Endothelial cell of umbilical vein (primary cell): ENCODE measurements around the gene FCN2. TPM values are rescaled to one million over a fixed set of nuclear protein-coding genes. Genes with fewer than 3 reads are reported as not detected.

ENCODE experiments used
- BruUV-seq: library from RNA; stranded (reverse); fragments of 400-500 nt; replicated peaks from 2 replicates; lab custom pipeline; 2021; lab: Mats Ljungman, UMichigan
- CTCF ChIA-PET: fragments of 300-600, 350-600 bp; sonication (Branson Sonifier 250); formaldehyde crosslinking; loops from one replicate; lab custom pipeline; 2021; ENCODE audit warnings: antibody characterized with exemption, inconsistent platforms; lab: Charles Lee
- POLR2A ChIA-PET: fragments of 300-600, 350-600 bp; sonication (Branson Sonifier 250); formaldehyde crosslinking; loops from one replicate; lab custom pipeline; 2021; ENCODE audit warnings: antibody characterized with exemption, inconsistent platforms; lab: Charles Lee
- DNase-seq: peaks from one replicate; pipeline ENCODE4 v3.0.0-alpha.2; 2011; ENCODE audit warnings: low read depth, low spot score
- FAIRE-seq: peaks from 2 replicates; lab custom pipeline; 2011; peaks lifted over from hg19 to GRCh38; lab: Jason Lieb, UNC
- H2AFZ ChIP-seq: 2 replicates; pipeline ENCODE4 v1.6.0; 2012; ENCODE audit warnings: low read depth, low read length, control low read depth, inconsistent platforms
- H3K27ac ChIP-seq: 2 replicates; pipeline ENCODE4 v1.5.1; 2011; ENCODE audit warnings: low read depth, mild to moderate bottlenecking, control low read depth, low read length, moderate library complexity; ENCODE audit not compliant: insufficient read depth
- H3K27me3 ChIP-seq, 2 experiments: 2 replicates each; pipeline versions ENCODE4 v1.6.0 to v1.6.1; 2011; ENCODE audit warnings: low read length in 2 of 2, mixed read lengths in 1 of 2; ENCODE audit not compliant: control insufficient read depth in 2 of 2, insufficient read depth in 2 of 2
- H3K36me3 ChIP-seq, 2 experiments: 2 replicates in 1 of 2; 3 replicates in 1 of 2; pipeline ENCODE4 v1.5.1; 2011; ENCODE audit warnings: low read length in 2 of 2, mild to moderate bottlenecking in 1 of 2, moderate library complexity in 1 of 2; ENCODE audit not compliant: control insufficient read depth in 2 of 2, insufficient read depth in 2 of 2; ENCODE audit errors: extremely low read depth in 1 of 2
- H3K4me1 ChIP-seq: 3 replicates; pipeline ENCODE4 v1.5.1; 2011; ENCODE audit warnings: mild to moderate bottlenecking, low read length; ENCODE audit not compliant: control insufficient read depth, insufficient read depth; ENCODE audit errors: extremely low read depth
- H3K4me2 ChIP-seq: 2 replicates; pipeline ENCODE4 v1.6.1; 2011; ENCODE audit warnings: low read length, control low read depth, mixed read lengths; ENCODE audit not compliant: insufficient read depth
- H3K4me3 ChIP-seq, 3 experiments: fragments of 200-600 bp in 1 of 3; sonication (generic), shearing (Covaris generic) in 1 of 3; replicated peaks in 1 of 3; 2 replicates each; pipeline ENCODE4 v1.5.1; 2011 to 2016; ENCODE audit warnings: control low read depth in 3 of 3, low read length in 3 of 3, mild to moderate bottlenecking in 2 of 3, inconsistent platforms in 1 of 3, low read depth in 1 of 3, moderate library complexity in 1 of 3; ENCODE audit not compliant: insufficient read depth in 1 of 3
- H3K79me2 ChIP-seq: 2 replicates; pipeline ENCODE4 v1.6.0; 2012; ENCODE audit warnings: low read length, inconsistent platforms; ENCODE audit not compliant: control insufficient read depth, insufficient read depth
- H3K9ac ChIP-seq: replicated peaks from 2 replicates; pipeline ENCODE3; 2011; ENCODE audit warnings: low read length, control low read depth; ENCODE audit not compliant: insufficient read depth; ENCODE audit errors: extremely low read depth
- H3K9me1 ChIP-seq: replicated peaks from 3 replicates; pipeline ENCODE4 v1.6.0; 2011; ENCODE audit warnings: mild to moderate bottlenecking, low read length; ENCODE audit not compliant: control insufficient read depth, insufficient read depth; ENCODE audit errors: extremely low read depth
- H3K9me3 ChIP-seq: replicated peaks from 2 replicates; pipeline ENCODE4 v1.5.1; 2012; ENCODE audit warnings: low read length, inconsistent platforms; ENCODE audit not compliant: control insufficient read depth, insufficient read depth
- H4K20me1 ChIP-seq: replicated peaks from 2 replicates; pipeline ENCODE3; 2011; ENCODE audit warnings: mild to moderate bottlenecking, low read length; ENCODE audit not compliant: control insufficient read depth, insufficient read depth; ENCODE audit errors: extremely low read depth
- EZH2 ChIP-seq: IDR thresholded peaks from 2 replicates; pipeline ENCODE4 v1.6.1; 2012; ENCODE audit warnings: borderline replicate concordance, low read depth, mild to moderate bottlenecking, moderate library complexity, low read length, inconsistent platforms; ENCODE audit not compliant: severe bottlenecking
- FOS ChIP-seq: IDR thresholded peaks from 2 replicates; pipeline ENCODE4 v1.6.1; 2011; ENCODE audit warnings: mild to moderate bottlenecking, low read length, moderate library complexity, borderline replicate concordance; ENCODE audit not compliant: insufficient read depth
- GATA2 ChIP-seq: IDR thresholded peaks from 2 replicates; pipeline ENCODE4 v1.7.0; 2011; ENCODE audit warnings: low read depth, mild to moderate bottlenecking, moderate library complexity, mixed read lengths, low read length; ENCODE audit not compliant: insufficient read length, insufficient read depth
- JUN ChIP-seq: IDR thresholded peaks from 2 replicates; pipeline ENCODE4 v1.6.1; 2011; ENCODE audit warnings: borderline replicate concordance, low read depth; ENCODE audit not compliant: insufficient read length, insufficient read depth
- MYC ChIP-seq: IDR thresholded peaks from one replicate; pipeline ENCODE4 v1.6.1; 2011; ENCODE audit warnings: mild to moderate bottlenecking, low read depth, low read length
- POLR2A ChIP-seq: IDR thresholded peaks from 2 replicates; pipeline ENCODE4 v1.6.1; 2012; ENCODE audit warnings: low read depth, mild to moderate bottlenecking, control low read depth, low read length
- POLR2AphosphoS5 ChIP-seq: IDR thresholded peaks from 2 replicates; pipeline ENCODE4 v1.6.1; 2012; ENCODE audit warnings: low read depth, mild to moderate bottlenecking, control low read depth, low read length, moderate library complexity; ENCODE audit not compliant: insufficient read depth
- dilution Hi-C: fragments of 300-500 bp; cut with MboI; formaldehyde crosslinking; loops from one replicate; pipeline ENCODE4 v1.15.0; 2019; ENCODE audit warnings: low sequenced_read_pairs; ENCODE audit not compliant: extremely low pct_ligation_motif_present
- intact Hi-C: fragments of 100-400 bp; cut with micrococcal nuclease; formaldehyde crosslinking; loops from one replicate; pipeline ENCODE4 v1.10.0; 2022
- polyA plus RNA-seq, 4 experiments: library from polyadenylated mRNA; depleted of rRNA in 3 of 4; stranded (reverse) in 3 of 4; unstranded in 1 of 4; fragments of >200 nt; gene quantifications; 2 replicates each; pipeline versions ENCODE4 v1.2.1 to v1.2.3, GENCODE V29; 2011 to 2012; ENCODE audit warnings: missing spikeins in 1 of 4
- total RNA-seq: library from RNA; stranded (reverse); gene quantifications from 2 replicates; pipeline ENCODE4 v1.2.3, GENCODE V29; 2021
- TF ChIP-seq, protein P1 (sequence below), 2 donors: IDR thresholded peaks; 1 replicate in 1 of 2; 2 replicates in 1 of 2; pipeline ENCODE4 v1.5.1; 2011; ENCODE audit warnings: low read length in 2 of 2, mild to moderate bottlenecking in 2 of 2, moderate library complexity in 2 of 2, control low read depth in 1 of 2, inconsistent platforms in 1 of 2, low read depth in 1 of 2; ENCODE audit not compliant: insufficient read depth in 1 of 2; ENCODE audit errors: extremely low read depth in 1 of 2
- TF ChIP-seq, protein P2 (sequence below): IDR thresholded peaks from 2 replicates; pipeline ENCODE4 v1.6.1; 2011; ENCODE audit not compliant: insufficient read depth, insufficient read length

Gene FCN2
- total and polyA plus RNA-seq, 2 donors (not counting 3 experiments of a cell fraction or from before 2014, with no cell fraction given), result not detected

DNA sequence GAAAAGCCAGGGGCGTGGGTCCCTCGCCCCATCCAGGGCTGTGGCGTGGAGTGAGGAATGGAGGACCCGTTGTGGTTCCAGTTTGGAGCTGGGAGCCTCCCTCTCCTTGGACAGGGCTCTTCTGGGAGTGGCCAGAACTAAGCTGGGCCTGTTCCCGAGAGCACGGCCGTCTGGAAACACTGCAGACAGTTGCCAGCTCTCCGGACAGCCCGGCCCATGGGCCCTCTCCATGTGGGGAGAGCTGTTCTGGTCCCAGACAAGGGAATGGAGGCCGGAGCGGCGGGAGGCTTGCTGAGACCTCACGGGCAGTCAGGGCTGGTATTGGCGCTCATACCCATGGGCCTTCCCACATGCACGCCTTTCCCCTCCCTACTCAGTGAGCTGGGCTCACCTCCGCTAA is 45.2 kb upstream of the FCN2 start:
- TF ChIP-seq POLR2AphosphoS5, result no peak
- no peak for TF ChIP-seq FOS
- TF ChIP-seq JUN, result no peak
- TF ChIP-seq EZH2, result no peak
- no peak for TF ChIP-seq GATA2
- TF ChIP-seq, protein P1, sequence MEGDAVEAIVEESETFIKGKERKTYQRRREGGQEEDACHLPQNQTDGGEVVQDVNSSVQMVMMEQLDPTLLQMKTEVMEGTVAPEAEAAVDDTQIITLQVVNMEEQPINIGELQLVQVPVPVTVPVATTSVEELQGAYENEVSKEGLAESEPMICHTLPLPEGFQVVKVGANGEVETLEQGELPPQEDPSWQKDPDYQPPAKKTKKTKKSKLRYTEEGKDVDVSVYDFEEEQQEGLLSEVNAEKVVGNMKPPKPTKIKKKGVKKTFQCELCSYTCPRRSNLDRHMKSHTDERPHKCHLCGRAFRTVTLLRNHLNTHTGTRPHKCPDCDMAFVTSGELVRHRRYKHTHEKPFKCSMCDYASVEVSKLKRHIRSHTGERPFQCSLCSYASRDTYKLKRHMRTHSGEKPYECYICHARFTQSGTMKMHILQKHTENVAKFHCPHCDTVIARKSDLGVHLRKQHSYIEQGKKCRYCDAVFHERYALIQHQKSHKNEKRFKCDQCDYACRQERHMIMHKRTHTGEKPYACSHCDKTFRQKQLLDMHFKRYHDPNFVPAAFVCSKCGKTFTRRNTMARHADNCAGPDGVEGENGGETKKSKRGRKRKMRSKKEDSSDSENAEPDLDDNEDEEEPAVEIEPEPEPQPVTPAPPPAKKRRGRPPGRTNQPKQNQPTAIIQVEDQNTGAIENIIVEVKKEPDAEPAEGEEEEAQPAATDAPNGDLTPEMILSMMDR (IDR thresholded peaks at IDR 0.05; ENCODE audit: extremely low read depth in 1 of 2, insufficient read depth in 1 of 2, low read depth in 1 of 2, low read length in 2 of 2), result no peak
- TF ChIP-seq MYC, result no peak
- TF ChIP-seq POLR2A, result no peak
- TF ChIP-seq, protein P2, sequence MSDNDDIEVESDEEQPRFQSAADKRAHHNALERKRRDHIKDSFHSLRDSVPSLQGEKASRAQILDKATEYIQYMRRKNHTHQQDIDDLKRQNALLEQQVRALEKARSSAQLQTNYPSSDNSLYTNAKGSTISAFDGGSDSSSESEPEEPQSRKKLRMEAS, result no peak
- Histone ChIP-seq H3K9ac (no peak overlapping the region), H3K4me2 (no peak overlapping the region), H4K20me1 (no peaks in the 10 kb centered on the region), H3K4me1 (no peaks in the 10 kb centered on the region), H2AFZ (no peak overlapping the region), H3K9me1 (no peaks in the 10 kb centered on the region), H3K4me3 (no peak overlapping the region), H3K79me2 (no peaks in the 10 kb centered on the region), H3K9me3 (no peaks in the 10 kb centered on the region), H3K27me3 (no peaks in the 10 kb centered on the region), H3K27ac (no peak overlapping the region), H3K36me3 (peaks cover 4 to 26% of the 10 kb centered on the region in 2 experiments)
- dilution Hi-C loops, result no loop called here
- no TSS peak for BruUV-seq
- intact Hi-C loops, result no loop called here
- ChIA-PET POLR2A (no interaction called here), CTCF (interaction anchor here (1.2 kb wide), 1 partner anchor 28 kb away, joined by 3 read pairs; no protein-coding TSS in a partner anchor)
- no peak for FAIRE-seq
- DNase-seq, result no peak
